Stimulated activated CD4-positive, alpha-beta T cell treated with anti-CD3 and anti-CD28 coated beads, Interleukin-2, amount 100 ng/mL, for 48 hours (primary cell): ENCODE measurements around the gene MTCH2.

Experiments used
- DNase-seq, 2 donors: peaks; one replicate each; pipeline ENCODE4 v3.0.0-alpha.2; 2020

The MTCH2 gene

DNA sequence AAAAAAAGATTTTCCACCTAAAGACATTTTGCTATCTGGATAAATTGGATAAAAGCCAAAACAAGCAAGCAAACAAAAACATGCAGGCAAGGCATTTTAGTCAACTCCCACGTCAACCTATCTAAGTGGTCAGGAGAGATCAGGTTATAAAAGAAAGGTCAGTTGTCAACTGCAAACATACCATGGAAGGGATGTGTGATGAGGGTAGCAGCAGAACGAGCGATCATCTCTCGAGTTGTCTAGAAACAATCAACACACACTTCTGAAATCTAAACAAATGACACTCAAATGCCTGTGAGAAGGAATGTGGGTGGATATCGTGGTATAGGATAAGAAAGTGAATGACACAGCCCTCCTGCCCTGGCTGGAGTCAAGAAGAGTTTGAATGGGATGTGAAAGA, 10.9 kb downstream of the MTCH2 start:
- no peak for DNase-seq

DNA sequence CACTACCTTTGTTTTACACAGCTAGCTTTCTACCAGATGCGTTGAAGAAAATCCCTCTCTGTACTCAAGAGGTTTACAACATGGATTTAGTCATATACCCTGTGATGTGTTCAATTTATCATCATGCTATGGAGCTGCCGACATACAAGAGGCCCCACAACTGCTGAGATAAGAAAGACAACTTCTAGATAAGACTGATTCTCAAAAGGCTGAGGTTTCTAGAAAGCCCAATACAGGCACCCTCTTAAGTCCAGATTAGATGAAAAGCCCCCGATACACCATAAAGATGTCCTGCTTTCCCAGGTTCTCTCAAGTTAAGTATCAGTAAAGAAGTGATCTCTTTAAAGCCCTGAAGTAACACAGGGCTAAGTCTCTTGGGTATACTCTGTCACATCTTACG, 14.3 kb downstream of the MTCH2 start:
- DNase-seq: no peak

DNA sequence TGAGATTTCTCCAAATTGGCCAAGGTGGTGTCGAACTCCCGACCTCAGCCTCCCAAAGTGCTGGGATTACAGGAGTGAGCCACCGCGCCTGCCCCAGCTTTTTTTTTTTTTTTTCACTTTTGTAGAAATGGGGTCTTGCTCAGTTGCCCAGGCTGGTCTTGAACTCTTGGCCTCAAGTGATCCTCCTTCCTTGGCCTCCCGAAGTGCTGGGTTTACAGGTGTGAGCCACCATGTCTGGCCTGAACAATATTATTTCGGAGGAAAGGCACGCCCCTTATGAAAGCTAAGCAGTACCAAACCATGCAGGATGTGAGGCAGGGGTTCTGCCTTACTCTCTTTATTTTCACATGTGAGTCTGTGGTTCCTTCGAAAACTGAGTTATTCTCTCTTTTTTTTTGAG, 16.1 kb downstream of the MTCH2 start:
- no peak for DNase-seq

DNA sequence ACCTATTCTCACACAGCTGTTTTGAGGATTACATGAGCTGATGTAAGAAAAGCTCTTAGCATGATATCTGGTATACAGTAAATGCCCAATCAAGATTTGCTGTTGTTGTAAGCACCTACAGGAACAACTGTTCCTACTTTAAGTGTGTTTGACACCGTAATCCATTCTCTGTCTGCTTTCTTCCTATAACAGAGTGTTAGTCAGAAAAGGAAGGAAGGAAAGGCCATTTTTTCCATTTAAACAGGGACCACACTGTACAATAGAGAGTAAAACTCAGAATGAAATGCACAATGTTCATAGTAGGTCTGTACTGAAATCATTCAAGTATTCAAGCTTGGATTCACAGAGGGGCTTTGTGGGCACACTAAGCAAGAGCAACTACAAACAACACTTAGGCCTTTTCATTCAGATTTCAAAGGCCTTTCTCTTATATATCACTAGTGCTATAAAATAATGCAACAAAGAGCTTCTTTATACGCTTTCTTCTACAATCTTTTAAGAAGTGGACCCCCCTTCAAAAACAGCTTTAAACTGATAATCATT, 21.5 kb downstream of the MTCH2 start:
- DNase-seq: no peak

DNA sequence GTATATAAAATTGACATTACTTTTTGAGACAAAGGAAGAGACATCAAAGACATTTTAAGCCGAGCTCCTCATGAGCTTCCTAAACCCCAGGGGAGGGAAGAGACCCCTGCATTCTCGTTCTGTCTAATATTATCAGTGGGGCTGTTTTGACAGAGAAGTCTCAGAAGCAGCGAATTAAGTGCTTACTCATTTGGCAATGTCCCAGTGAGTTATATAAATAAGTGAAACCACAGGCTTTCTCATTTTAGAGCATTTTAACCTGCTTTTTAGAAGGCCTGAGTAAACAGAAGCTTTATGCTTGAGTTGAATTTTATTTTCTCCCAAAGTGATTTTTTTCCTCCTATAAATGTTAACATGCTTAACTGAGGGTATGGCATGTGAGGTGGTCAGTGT, 24.9 kb downstream of the MTCH2 start:
- DNase-seq: no peak

DNA sequence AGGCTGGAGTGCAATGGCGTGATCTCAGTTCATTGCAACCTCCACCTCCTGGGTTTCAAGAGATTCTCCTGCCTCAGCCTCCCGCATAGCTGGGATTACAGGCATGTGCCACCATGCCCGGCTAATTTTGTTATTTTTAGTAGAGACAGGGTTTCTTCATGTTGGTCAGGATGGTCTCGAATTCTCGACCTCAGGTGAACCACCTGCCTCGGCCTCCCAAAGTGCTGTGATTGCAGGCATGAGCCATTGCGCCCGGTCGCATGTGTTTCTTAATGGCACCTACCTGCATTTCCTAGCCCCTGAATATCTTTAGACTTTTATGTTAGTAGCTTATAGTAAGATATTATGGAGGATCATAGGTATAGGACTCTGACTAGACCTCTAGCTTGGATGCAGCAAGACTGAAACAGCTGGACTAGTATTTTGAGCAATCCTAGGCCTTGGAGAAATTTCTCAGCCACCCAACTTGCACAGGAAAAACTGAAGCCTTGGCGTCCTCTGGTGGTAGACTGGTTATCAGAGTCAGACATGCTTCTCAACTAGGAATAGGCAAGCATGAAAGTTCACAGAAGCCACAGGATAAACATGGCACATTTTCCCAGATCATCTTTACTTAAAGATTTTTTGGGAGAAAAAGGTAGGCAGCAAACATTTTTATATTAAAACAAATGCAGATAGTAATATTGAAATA, 25.5 kb downstream of the MTCH2 start:
- DNase-seq: no peak

DNA sequence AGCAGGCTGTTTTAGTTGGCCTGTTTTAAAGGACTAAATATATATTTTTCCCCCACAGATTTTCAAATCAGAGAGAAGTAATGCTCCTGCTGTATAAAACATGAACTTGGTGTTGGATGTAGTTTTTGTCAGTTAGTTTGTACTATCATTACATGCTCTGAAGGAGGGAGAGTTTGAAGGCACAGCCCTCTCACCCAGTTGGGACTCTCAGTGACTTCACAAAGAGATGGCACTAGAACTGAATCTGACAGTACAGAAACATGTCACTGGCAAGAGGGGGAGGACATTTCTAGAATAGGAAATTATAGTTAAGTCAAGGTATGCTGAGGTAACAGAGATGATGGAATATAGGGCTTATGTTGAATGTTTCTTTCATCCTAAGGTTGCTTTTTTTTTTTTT, 27.1 kb downstream of the MTCH2 start:
- no peak for DNase-seq

DNA sequence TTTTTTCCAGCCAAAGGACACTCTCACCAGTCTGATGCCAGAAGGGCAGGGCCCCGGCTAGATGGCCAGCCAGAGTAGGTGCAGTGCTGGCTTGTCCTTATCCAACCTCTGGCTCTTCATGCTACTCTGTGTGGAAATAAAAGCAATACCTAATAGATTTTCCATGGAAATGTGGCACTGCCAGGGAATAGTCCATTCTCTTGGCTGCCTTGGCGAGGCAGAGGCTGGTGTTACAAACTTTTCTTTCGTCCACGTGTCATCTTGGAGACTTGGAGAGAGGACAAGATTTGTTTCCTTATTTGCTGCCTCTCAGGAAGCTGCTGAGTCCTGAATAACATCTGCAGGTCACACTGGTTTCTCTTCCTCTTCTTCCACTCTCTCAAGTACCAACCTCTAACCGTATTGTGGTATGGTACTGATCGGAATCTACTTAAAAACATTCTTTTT, 31.0 kb downstream of the MTCH2 start:
- DNase-seq: no peak

DNA sequence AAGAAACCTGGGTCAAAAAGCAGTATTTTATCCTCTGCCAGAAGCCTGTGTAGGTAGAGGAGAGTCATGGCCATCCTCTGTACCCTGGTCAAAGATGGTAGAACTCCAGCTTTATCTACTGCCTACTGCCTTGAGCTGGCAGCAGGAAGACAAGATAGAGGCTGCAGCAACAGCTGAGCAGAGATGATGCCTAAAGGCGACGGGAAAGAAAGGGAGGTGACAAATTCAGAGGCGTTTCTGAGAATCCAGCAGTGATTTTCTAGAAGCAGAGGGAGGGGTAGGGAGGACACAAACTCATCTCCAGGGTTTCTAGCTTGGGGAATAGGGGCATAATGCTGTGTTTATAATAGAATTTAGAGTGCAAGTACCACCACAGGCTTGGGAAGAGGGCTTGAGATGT, 32.7 kb downstream of the MTCH2 start:
- DNase-seq: no peak

DNA sequence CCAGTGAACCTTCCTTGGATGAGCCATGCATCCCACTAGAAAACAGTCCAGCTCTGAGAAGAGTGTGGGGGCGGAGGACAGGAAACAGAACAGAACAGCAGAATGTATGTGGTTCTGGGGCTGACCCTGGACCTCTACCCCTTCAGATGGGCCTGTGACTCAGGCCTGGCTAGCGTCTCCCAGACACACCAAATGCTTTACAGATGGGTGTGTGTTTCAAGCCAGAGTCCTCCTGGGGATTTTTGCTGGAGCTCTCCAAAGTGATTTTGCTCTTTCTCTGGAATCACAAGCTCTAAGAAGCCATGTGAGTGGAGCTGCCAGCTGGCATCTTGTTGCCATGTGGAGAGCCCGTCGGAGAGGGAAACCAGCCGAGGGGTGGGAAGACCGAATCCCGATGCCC, 35.0 kb downstream of the MTCH2 start:
- DNase-seq: no peak

DNA sequence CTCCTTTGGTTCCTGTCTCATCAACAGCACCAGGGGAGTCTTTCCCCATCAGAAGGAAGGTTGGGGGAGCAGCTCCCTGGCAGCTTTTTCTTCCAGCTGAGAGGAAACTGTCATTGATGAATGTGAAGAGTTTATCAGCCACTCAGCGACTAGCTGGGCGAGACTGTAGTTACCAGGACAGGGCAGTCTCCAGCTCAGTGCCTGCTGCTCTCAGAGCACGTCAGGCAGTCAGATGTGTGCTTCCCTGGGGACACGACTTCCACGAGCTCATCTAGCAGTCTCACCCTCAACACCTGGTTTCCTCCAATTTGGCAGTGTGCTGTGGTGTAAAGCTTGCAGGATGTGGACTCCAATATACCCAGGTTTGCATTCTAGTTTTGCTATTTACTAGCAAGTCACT, 35.6 kb downstream of the MTCH2 start:
- DNase-seq: no peak

DNA sequence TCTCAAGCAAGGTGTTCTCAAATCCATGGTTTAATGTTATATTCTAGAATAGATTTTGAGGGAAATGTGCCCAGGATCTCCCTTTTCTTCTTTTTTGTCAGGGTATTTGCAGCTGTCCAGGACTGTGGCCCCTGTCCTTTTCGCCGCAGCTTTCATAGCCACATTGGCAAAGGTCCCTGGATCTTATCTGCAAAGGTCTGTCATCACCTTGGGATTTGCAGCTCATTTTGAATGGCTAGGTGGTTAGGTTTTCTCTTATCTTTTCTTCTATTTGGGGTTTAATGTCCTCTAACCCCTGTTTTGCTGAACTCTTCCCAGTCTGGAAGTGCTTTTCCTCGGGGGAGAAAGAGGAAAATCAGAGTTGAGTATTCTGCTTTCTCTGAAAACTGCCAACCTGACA, 36.4 kb downstream of the MTCH2 start:
- no peak for DNase-seq

DNA sequence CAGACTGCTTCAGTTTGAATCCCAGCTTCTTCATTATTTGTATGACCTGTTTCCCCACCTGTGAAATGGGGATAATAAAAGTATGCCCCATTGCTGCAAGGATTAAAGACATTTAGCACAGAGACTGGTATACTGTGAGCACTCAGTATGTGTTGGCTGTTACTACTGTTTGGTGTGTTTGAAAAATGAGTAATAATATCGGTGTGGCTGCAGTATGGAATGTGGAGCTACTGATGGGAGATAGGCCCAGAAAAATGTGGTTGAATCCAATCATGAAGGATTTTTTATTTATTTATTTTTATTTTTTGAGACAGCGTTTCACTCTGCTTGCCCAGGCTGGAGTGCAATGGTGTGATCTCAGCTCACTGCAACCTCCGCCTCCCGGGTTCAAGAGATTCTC, 39.1 kb downstream of the MTCH2 start:
- no peak for DNase-seq

DNA sequence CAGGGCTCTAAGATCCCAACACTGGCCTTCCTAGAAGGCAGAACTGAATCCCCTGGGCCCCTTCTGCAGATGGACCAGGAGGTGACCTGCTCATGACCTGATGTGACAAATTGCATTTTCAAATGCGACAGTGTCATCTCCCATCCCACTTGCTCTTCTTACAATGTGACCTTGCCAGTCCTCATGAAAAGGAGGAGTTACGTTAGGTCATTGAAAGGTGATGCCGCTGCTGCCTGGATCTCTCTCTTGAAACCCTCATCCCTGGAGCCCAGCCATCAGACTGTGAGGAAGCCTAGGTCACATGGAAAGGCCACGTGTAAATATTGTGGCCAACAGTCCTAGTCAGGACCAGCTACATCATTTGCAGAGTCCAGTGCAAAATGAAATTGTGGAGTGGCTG, 42.5 kb downstream of the MTCH2 start:
- no peak for DNase-seq

DNA sequence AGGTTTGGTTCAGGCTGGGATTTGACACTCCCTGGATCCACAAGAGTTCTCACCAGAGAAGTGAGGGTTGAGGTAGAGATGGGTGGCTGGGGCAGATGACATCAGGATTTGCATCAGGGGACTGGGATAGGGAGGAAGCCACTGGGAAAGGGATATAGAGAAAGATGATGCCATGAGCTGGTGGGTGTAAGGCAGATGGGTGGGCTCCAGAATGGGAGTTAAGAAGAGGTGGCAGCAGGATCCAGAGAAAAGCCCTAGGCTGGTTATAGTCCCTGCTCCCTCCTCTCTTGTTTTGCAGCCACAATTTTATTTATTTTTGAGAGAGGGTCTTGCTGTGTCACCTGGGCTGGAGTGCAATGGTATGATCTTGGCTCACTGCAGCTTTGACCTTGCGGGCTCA, 46.4 kb downstream of the MTCH2 start:
- DNase-seq: no peak

DNA sequence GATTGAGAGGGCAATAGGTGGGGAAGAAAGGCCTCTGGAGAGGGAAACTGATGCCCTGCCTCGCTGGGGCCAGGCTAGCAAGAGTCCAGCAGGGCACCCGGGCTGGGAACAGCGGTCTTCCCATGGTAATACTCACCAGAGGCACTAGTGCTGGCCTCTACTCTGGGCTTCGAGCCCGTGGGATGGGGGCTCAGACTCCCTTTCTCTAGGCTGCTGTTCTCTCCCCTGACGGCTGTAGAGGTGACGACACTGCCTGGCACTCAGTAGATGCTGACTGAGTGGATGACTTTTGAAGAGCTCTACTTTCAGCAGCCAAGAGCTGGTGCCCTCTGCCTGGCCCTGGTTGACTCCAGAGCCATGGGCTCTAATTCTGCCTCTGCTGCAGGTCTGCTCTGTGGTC, 47.3 kb downstream of the MTCH2 start:
- DNase-seq: no peak

DNA sequence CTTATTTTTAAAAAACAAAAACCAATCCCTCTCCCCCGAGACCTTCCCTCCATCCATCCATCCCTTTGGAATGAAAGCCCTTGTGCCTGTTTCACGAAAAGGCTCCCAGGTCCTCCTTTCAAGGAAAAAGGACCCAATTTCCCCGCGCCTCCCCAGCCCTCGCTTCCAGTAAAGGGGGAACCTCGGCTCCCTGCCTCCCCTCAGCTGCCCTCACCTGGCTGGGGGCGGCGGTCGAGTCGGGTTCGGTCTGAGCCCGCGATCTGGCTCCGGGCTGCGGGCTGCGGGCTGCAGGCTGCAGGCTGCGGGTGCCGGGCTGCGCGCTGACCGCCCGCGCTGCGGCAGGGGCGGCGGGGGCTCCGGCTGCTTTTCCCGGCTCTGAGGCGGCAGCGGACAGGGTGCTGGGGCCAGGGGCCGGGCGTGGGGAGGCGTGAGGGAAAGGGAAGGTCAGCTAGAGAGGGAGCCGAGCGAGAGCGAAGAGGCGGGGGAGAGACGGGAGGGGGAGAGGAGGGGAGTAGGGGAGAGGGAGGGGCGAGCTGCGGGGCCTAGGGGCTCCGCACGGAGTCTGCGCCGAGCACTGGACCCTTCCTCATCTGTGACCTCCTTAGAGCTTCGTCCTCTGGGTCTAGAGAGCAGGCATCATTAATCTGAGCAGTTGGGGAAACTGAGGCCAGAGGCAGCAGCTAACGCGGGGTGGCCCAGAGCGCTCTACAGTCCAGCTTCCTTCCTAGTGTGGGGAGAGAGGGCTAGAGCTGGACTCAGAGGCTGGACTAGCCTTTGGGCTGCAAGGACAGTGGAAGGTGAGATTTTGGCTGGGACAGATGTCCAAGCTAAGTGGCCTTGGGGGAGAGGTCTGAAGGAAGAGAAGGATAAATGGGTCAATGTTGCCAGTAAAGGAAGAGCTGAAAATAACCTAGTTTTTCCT, 48.2 kb downstream of the MTCH2 start, which contains the start of gene C1QTNF4:
Gene C1QTNF4 (minus strand): TSS at position 478 of the 922 bp plus-strand sequence. CDS start 3,601 bp downstream, outside the sequence.
- DNase-seq: no peak

DNA sequence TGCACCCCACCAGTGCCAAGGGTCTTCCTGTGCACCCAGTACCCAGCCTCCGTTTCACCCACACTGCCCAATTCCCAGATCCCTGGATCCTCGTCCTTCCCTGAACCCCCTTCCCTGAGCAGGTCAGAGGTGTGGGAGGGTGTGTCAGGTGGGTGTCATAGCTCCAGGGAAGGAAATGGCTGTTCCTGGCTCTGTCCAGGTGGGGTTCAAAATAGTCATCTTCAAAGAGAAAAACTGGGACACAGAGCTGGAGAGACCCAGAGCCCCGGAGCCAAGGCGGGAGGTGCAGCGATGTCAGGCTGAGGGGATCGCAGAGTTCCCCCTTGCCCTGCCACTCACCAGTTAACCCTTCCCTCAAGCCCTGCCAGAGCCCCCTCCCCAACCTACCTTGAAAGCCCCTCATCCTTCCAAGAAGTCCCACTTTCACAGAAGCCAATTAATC, 48.8 kb downstream of the MTCH2 start:
- DNase-seq: no peak

DNA sequence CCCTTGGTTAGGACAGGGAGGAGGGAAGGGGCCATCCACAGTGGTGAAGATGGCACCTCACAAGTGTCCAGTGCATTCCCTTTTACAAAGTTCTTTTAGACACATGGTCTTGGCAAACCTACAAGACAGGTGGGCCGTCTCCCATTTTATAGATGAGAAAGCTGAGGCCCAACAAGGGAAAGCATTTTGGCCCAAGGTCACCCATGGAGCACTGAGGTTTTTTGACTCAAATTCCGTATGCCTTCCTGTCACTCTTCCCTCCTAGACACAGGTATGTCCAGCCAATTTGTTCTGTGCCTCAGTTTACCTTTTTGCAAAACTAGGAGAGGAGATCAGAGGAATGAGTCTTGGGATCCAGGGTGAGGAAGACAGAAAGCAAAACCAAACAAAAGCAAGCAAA, 49.4 kb downstream of the MTCH2 start:
- no peak for DNase-seq

DNA sequence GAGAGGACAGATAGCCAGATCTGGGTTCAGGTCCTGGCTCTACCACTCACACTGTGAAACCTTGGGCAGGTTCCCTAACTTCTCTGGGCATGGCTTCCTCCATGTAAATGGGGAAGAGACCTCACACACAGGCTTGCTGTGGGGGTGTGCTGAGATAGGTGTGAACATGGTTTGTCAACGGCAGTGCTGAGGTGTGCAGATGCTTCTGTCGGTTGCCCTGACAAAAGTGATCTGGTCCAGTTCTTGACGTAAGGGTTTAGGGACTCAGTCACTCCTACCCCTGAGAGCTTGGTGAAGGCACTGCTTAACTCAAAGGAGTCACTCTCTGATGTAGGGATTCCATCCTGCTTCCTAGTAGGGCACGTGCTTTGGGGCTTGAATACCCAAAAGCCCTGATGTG, 50.1 kb downstream of the MTCH2 start:
- DNase-seq: no peak

DNA sequence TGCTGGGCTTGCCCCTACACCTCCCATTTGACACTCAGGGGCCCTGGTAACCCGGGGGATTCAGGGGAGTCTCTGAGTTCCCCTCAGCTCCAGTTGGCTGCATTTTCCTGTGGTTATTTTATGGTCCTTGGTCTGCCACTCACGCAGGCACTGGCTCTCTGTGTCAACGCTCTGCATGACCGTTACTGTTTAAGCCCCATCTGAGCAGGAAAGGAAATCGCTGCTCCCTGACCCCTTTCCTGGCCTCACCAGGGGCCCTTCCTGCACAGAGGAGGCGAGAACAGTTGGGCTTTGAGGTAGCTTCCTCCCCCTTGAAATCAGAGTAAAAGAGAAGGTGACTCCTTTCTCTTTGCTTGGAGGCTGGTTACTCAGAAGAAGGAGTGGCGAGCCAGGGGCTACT, 50.6 kb downstream of the MTCH2 start:
- no peak for DNase-seq

DNA sequence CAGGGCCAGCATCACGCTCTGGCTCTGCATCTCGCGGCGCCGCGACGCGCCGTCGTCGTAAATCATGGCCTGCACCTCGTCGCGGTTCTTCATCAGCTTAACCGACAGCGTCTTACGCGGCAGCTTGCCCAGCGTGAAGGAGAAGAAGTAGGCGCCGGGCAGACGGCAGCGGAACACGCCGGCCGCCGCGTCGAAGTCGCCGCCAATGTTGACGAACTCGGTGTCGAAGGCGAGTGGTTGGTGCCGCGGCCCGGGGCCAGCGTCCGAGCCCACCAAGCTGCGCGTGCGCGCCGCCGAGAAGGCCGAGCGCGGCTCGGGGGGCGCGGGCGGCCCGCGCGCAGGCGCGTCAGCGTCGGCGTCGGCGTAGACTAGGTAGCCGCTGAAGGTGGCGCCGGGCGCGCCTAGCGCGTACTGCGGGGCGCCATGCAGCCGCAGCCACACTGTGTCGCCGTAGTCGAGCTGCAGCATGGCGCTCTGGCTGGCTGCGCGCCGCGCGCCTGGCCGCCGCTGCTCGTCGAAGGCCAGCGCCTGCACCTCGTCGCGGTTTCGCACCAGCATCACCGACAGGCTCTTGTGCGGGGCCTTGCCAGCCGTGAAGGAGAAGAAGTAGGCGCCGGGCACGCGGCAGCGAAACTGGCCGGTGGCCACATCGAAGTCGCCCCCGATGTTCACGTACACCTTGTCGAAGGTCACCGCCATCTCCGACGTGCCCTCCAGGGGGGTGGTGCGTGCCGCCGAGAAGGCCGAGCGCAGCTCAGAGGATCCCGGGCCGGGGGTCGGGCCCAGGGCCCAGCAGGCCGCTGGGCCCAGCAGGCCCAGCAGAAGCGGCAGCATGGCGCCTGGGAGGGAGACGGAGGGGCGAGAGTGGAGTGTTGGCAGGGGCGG, 52.1 kb downstream of the MTCH2 start:
- DNase-seq: no peak

DNA sequence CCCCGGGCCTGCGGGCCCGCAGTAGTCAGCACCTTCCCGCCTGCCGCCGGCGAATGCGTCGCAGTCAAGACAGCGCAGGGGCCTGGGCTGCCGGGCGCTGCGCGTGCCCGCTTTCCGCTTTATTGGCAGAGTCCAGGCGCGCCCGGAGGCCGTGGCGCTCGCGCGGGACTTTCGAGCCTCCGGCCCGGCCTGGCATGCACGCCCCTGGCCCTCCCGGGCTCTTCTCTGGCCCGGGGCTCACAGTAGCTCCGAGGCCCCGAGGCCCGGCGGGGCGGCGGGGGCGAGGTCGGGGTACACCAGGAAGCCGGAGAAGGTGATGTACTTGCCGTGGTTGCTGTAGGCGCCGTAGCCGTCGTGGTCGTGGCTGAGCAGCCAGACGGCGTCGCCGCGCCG, 52.8 kb downstream of the MTCH2 start:
- no peak for DNase-seq
